T47D (cell line): ENCODE data around the gene ADARB2.

Experiments
- DNase-seq, 2 experiments: peaks; one replicate each; pipeline versions ENCODE4 v3.0.0 to v3.0.0-alpha.2; 2011 to 2012; ENCODE audit warnings: low read depth in 1 of 2, low spot score in 1 of 2
- JUND ChIP-seq: IDR thresholded peaks from 2 replicates; pipeline ENCODE4 v1.6.1; 2012; ENCODE audit warnings: low read depth
- in situ Hi-C: cut with HindIII; loops from 2 replicates; pipeline ENCODE4 v1.10.0; 2016; ENCODE audit warnings: low sequenced_read_pairs, low pct_unique_long_range_greater_than_20kb

Gene ADARB2

DNA sequence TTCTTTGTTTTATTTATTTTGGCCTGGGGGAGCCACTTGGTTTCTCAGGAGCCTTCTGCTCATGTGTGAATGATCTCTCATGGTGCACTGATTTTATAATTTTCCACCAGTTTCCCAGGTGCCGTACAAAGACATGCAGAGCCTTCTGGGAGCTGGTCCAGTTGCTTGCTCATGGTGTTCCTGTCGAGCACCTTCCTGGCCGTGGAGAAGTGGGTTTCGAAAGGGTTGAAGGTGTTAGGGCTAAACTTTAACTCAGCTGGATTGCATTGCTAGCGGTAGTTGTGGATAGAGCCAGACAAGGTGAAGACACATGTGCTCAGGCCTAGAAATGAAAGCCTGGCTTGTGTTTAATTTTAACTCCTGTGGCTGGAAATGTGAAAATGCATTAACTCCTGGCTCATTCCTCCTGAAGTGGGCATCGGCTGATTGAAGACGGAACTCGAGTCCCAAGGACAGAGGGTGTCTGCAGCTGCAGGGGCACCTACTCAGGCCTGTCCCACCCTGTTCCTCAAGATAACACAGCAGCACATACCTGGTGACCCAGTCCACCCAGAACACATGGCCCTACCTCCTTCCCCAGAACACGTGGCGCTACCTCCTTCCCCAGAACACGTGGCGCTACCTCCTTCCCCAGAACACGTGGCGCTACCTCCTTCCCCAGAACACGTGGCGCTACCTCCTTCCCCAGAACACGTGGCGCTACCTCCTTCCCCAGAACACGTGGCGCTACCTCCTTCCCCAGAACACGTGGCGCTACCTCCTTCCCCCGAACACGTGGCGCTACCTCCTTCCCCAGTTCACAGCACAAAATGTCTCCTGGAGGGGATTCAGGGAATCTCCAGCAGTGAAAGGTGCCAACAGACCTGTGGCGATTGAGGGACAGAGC, 547.9 kb downstream of the ADARB2 start:
- DNase-seq, result no peak
- no peak for TF ChIP-seq JUND
- in situ Hi-C loops, result no loop called here

DNA sequence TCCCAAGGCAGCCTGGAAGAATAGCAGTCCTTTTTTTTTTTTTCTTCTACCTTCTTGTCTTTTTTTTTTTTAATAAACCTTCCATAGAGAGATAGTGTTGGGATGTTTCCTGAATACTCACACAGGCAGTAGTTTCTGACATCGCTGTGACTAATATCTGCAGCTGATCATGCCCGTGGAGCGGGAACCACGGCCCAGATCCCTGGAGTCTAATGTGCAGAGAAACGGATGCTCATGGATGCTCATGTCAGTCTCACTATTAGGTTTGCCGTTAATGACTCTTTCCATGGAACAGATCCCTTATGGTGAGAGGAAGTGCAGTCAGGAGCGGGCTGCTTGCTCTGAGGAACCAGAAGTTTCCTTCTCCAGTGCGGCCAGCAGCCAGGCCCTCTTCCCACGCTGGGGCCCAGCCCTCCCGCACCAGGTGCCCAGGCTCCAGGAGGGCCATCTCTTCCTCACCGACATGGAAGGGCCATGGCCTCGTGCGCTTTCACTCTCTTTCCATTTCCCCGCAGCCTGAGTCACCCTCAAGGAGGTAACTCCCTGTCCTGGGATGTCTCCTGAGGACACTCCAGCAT, 548.7 kb downstream of the ADARB2 start:
- no peak for TF ChIP-seq JUND

DNA sequence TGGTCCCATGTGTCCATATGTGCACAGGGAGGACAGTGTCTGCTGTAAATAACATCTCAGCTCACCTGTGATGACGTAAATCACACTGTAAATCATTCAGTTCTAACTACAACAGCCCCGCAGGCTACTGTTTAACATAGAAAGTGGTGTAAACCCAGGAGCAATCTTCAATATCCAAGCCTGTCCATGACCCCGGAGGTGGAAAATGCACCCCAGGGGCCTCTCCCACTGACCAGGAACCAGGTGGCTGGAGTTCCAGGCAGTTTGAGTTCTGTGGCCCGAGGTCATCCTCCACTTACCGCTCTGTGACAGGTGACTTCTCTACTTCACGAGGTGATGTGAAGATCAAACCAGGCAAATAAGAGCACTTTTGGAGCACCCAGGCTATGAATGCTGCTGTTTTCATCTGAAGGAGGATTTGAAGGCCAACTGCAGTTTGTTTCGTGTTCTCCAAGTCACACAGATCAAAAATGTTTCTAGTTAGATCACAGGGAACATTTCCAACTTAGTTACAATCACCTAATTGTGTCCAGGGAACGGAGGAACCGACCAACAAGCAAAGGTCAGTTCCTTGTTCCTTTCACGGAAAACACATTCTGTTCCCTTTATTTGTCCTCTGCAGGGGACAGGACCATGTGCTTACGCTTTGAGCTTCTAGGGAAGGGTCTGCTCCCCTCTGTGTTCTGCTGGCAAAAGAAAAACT, 549.3 kb downstream of the ADARB2 start:
- no peak for DNase-seq
- in situ Hi-C loops, result no loop called here
- TF ChIP-seq JUND, result no peak

More for the DNA sequence above, 548.7 kb downstream of the ADARB2 start:
- no peak for DNase-seq
- in situ Hi-C loops, result no loop called here

DNA sequence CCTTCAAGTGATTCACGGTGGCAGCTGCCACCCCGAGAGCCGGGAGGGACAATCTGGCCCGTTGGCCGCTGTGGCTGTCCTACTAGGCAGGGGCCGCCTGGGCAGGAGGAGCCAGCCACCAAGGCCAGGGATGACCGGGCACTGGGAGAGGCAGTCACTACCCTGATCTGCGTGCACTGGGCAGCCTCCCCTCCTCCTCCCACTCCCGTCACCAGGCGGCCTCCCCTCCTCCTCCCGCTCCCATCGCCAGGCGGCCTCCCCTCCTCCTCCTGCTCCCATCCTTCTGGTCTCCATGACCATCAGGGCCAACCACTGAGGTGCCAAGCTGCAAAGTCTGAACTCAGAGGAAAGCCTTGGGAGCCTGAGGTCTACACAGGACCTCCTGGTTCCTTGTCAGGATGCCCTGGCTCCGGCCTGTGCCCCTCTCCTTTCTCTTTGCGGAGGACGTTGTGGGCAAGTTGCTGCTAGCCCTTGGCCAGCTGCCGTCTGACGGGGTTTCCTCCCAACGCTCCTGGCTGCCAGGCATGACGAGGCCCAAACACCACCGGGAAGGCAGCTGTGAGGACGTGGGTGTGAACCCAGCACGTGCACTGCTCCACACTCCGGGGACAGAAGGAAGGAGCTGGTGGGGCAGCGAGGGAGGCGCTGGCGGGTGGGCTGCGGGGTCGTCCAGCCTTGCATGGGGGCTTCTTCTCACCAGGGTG, 550.0 kb downstream of the ADARB2 start:
- no peak for TF ChIP-seq JUND
- DNase-seq, result no peak
- in situ Hi-C loops, result no loop called here

DNA sequence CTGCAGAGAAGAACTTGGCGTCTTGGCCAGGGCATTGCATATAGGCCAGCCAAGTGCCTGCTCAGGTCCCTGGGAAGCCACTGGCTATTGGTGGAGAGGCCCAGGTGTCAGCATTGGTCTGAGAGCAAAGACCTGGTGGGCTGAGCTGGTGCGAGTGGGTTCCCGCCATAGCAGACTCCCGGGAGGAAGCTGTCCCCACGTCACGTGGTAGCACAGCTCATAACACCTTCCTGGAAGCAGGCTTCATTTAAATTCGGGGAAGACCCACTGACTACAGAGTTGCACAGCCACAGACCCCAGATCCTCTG, 550.7 kb downstream of the ADARB2 start:
- no peak for DNase-seq
- TF ChIP-seq JUND, result no peak
- in situ Hi-C loops, result no loop called here

DNA sequence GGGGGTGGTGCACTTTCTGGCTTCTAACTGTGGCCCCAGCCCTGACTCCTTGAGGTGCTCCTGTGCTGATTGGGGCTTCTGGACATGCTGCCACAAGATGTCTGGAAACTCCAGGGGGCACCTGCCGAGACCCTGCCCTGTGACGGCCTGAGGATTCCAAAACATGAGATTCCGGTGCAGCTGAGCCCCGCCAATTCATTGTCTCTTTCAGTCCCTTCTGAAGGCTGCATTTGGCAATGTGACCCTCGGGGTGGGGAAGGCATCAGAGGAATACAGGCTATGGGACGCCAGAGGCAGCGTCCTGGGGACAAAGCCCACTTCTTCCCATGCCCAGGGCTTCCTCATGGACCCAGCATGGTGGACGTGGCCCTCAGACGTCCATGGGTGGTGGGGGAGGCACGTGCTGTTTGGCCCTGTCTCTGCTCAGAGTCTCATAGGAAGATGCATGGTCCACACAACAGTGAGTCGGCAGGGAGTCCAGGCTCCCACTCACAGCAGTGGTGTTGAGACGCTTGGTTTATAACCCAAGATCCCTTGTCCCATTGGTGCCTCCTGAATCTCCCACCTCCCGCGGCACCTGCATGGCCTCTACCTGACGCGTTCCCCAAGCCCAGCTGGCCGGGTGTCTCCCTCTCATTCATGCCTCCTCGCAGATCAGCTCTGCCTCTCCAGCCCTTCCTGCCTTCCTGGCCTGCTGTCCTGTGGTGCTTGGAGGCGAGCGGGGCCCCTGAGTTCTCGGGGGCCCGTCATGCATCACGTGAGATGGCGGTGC, 551.2 kb downstream of the ADARB2 start:
- no peak for DNase-seq
- in situ Hi-C loops, result no loop called here
- TF ChIP-seq JUND, result no peak

DNA sequence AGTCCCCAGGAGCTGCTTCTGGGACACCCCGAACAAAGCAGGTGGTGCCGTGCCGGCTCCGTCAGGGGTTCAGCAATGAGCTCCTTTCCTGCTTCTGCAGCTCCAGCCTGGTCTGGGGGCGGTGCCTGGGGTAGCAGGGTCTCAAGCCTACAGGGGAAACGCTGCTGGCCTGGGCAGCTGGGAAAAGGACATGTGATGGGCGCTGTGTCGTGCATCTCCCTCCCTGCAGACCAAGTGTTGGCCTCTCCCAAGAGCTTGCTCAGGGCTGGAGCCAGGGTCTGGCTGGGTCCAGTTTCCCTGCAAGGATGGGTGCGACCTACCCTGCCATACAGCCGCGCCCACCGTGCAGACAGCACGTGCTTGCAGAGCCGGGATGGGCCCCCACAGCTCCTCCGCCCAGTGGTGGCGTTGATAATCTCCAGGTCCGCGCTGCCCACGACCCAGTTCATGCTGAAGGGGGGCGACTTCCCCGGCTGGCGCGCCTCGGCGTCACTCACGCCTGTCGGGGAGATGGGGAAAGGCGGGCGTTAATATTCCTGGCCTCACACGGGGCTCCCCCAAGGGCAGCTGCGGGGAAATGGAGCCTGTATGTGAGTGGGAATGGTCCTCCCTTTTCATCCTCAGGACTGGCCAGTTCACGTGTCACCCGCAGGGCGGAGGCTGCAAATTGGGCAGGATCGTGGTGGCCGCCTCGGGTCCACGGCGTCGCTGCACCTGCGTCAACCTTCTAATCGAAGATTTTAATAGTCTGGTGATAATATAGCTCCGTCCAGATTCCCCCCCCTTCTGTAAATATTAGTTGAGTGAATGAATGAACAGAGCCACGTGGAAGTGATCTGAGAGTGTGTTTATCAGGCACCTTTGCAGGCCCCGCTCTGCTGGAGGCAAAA, 552.5 kb downstream of the ADARB2 start:
- in situ Hi-C loops, result no loop called here
- no peak for DNase-seq
- no peak for TF ChIP-seq JUND

DNA sequence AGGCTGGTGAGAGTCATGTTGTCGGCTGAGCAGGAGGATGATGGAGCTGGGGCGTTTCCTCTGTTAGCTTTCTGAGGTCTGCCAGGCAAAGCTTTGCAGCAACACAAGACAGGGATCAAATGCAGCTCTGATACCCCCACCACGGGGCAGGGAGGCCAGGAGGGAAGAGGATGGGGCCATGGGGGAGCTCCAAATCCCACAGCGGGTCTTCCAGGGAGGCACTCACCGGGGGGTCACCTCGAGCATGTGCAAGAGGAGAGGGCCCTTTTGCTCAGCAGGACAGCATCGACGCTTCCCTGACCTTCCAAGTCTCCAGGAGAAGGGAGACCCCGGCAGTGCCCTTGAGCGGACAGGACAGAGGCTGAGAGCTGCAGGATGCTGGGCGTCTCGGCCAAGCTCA, 553.6 kb downstream of the ADARB2 start:
- TF ChIP-seq JUND, result no peak
- in situ Hi-C loops, result no loop called here

DNA sequence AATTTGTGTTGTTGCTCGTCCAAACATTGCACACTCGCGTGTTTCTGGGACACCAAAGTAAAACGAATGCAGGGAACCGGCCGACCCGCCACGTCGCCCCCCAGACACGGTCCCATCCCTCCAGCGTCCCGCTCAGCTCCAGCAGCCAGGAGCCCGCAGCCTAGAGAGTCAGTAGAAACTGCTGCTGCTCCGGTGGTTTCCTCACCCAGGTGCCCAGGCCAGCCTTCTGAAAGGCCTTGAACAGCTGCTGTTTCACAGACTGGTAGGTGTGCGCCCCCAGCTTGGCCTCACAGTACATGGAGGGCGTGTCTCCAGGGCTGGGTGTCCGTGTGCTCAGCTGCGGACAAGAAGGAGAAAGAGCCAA, 554.3 kb downstream of the ADARB2 start:
- peak in 1 of 2 experiments; percentile 32 for DNase-seq
- TF ChIP-seq JUND, result no peak
- in situ Hi-C loops, result no loop called here

More for the DNA sequence above, 553.6 kb downstream of the ADARB2 start:
- no peak for DNase-seq

DNA sequence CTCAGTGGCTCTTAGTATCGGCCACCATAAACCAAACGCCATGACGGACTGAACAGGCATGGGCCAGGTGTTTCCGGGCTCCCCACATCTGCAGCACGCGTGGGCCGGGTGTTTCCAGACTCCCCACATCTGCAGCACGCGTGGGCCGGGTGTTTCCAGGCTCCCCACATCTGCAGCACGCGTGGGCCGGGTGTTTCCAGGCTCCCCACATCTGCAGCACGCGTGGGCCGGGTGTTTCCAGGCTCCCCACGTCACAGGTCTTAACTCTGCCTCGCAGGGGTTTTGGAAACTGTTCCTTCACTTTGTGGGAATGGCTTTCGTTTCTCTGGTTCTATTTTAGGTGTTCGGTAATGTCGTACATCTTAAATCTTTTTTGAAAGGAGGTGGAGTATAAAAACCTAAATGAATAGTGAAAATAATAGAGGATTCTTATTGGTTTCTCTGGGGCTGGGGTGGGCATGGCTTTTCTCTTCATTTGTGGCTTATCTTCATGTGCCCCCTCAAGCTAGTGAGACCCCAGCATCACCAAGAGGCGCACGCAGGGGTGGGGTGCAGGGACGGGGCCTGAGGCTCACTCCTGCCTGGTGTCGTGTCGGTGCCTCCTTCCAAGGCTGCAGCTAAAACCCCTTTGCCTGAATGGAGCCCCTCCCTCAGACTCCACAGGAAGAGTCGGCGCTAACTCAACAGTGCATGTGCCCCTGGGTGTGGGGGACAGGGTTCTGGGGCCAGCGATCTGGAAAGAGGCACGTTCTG, 554.9 kb downstream of the ADARB2 start:
- no peak for DNase-seq
- TF ChIP-seq JUND, result no peak
- in situ Hi-C loops, result no loop called here

DNA sequence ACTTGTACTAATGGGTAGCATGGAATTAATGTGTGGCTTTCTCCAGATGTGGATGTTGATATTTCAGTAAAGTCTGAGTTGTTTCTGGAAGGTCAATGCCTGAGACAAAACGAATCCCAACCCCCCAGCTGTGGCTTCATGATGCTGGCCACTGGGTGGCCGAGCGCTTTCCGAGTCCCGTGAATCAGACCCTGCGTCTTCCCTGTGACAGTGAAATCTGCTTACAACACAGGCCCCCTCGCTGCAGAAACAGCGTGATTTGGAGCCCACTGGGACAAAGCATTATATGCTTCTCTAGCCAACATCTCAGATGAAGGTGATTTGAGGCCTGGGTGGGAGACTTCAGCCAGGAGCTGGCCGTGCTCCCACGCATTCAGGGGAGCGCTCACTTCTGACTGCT, 556.5 kb downstream of the ADARB2 start:
- DNase-seq, result no peak
- no peak for TF ChIP-seq JUND
- in situ Hi-C loops, result no loop called here
